IMR-90 (cell line): ENCODE measurements around the gene XYLB. TPM values are rescaled to one million over a fixed set of nuclear protein-coding genes. Genes with fewer than 3 reads are reported as not detected.

Experiments
- ATAC-seq: fragments of 200-7000 bp; cut with Tn5 transposase; 2 replicates; pipeline ENCODE4 v1.9.1; 2020; ENCODE audit warnings: low read depth, mild to moderate bottlenecking, moderate library complexity
- BruUV-seq: library from RNA; stranded (reverse); fragments of 400-500 nt; replicated peaks from 2 replicates; lab custom pipeline; 2021; lab: Mats Ljungman, UMichigan
- CTCF ChIA-PET: fragments of 300-600 bp; formaldehyde crosslinking; extraction: SDS; loops from one replicate; lab custom pipeline; 2021; ENCODE audit warnings: antibody characterized with exemption; lab: Yijun Ruan, JAX
- POLR2A ChIA-PET: fragments of 300-600 bp; sonication (Branson Sonifier 250); formaldehyde crosslinking; loops from one replicate; lab custom pipeline; 2022; ENCODE audit warnings: antibody characterized with exemption; ENCODE audit not compliant: unreplicated experiment; lab: Charles Lee
- DNase-seq: peaks from one replicate; pipeline ENCODE4 v3.0.0; 2013
- H2AFZ ChIP-seq: replicated peaks from 2 replicates; pipeline ENCODE3; 2013; ENCODE audit warnings: low read length, mild to moderate bottlenecking; ENCODE audit not compliant: poor library complexity
- H2AK5ac ChIP-seq: 2 replicates; pipeline ENCODE4 v1.6.1; 2013; ENCODE audit warnings: low read depth, low read length, inconsistent platforms
- H2AK9ac ChIP-seq: replicated peaks from 2 replicates; pipeline ENCODE3; 2013; ENCODE audit warnings: mild to moderate bottlenecking, low read depth, low read length, moderate library complexity; ENCODE audit not compliant: poor library complexity
- H2BK120ac ChIP-seq: 2 replicates; pipeline ENCODE4 v1.6.1; 2013; ENCODE audit warnings: low read depth, low read length, inconsistent platforms
- H2BK15ac ChIP-seq: 3 replicates; pipeline ENCODE4 v1.6.1; 2013; ENCODE audit warnings: low read depth, low read length, inconsistent platforms
- H2BK20ac ChIP-seq: 2 replicates; pipeline ENCODE4 v1.6.1; 2013; ENCODE audit warnings: low read depth, mild to moderate bottlenecking, inconsistent platforms, low read length, moderate library complexity
- H2BK5ac ChIP-seq: 2 replicates; pipeline ENCODE4 v1.6.1; 2013; ENCODE audit warnings: mild to moderate bottlenecking, low read depth, low read length, inconsistent platforms; ENCODE audit not compliant: poor library complexity, severe bottlenecking
- H3K14ac ChIP-seq: replicated peaks from 2 replicates; pipeline ENCODE4 v1.6.1; 2013; ENCODE audit warnings: low read depth, low read length, inconsistent platforms
- H3K18ac ChIP-seq: 2 replicates; pipeline ENCODE4 v1.6.1; 2013; ENCODE audit warnings: low read depth, low read length, control low read depth
- H3K23ac ChIP-seq: 2 replicates; pipeline ENCODE4 v1.6.1; 2013; ENCODE audit warnings: low read depth, low read length, inconsistent platforms
- H3K27ac ChIP-seq: 2 replicates; pipeline ENCODE4 v1.5.1; 2013; ENCODE audit warnings: mild to moderate bottlenecking, control low read depth, low read length; ENCODE audit not compliant: insufficient read depth
- H3K27me3 ChIP-seq: 2 replicates; pipeline ENCODE4 v1.6.1; 2013; ENCODE audit warnings: low read length; ENCODE audit not compliant: control insufficient read depth, insufficient read depth
- H3K36me3 ChIP-seq: 2 replicates; pipeline ENCODE4 v1.6.1; 2013; ENCODE audit warnings: low read length, mixed read lengths; ENCODE audit not compliant: control insufficient read depth, insufficient read depth
- H3K4ac ChIP-seq: 2 replicates; pipeline ENCODE4 v1.6.1; 2013; ENCODE audit warnings: low read depth, low read length, inconsistent platforms
- H3K4me1 ChIP-seq: 2 replicates; pipeline ENCODE4 v1.6.1; 2013; ENCODE audit warnings: low read length, mixed read lengths; ENCODE audit not compliant: control insufficient read depth, insufficient read depth
- H3K4me2 ChIP-seq: 2 replicates; pipeline ENCODE4 v1.6.1; 2013; ENCODE audit warnings: low read depth, mild to moderate bottlenecking, control low read depth, low read length, moderate library complexity
- H3K4me3 ChIP-seq: 2 replicates; pipeline ENCODE4 v1.5.1; 2013; ENCODE audit warnings: low read depth, mild to moderate bottlenecking, control low read depth, low read length, moderate library complexity; ENCODE audit not compliant: insufficient read depth
- H3K56ac ChIP-seq: 2 replicates; pipeline ENCODE4 v1.6.1; 2013; ENCODE audit warnings: low read length, inconsistent platforms; ENCODE audit not compliant: insufficient read depth; ENCODE audit errors: extremely low read depth
- H3K79me1 ChIP-seq, 2 experiments: 2 replicates each; pipeline ENCODE4 v1.6.1; 2013; ENCODE audit warnings: low read length in 2 of 2, inconsistent platforms in 1 of 2, low read depth in 1 of 2
- H3K9ac ChIP-seq: 2 replicates; pipeline ENCODE4 v1.6.1; 2013; ENCODE audit warnings: low read depth, low read length, control low read depth
- H3K9me1 ChIP-seq: 2 replicates; pipeline ENCODE4 v1.6.1; 2013; ENCODE audit warnings: low read length, inconsistent platforms; ENCODE audit not compliant: insufficient read depth
- H3K9me3 ChIP-seq: 2 replicates; pipeline ENCODE4 v1.6.1; 2013; ENCODE audit warnings: low read length; ENCODE audit not compliant: control insufficient read depth, insufficient read depth
- H4K20me1 ChIP-seq: 2 replicates; pipeline ENCODE4 v1.6.1; 2013; ENCODE audit warnings: low read length, inconsistent platforms; ENCODE audit not compliant: insufficient read depth
- H4K5ac ChIP-seq: 2 replicates; pipeline ENCODE4 v1.6.1; 2013; ENCODE audit warnings: mild to moderate bottlenecking, low read depth, low read length, control low read depth
- H4K8ac ChIP-seq, 2 experiments: 2 replicates each; pipeline ENCODE4 v1.6.1; 2013; ENCODE audit warnings: low read depth in 2 of 2, low read length in 2 of 2, control low read depth in 1 of 2, inconsistent platforms in 1 of 2
- H4K91ac ChIP-seq: 2 replicates; pipeline ENCODE4 v1.6.1; 2013; ENCODE audit warnings: low read depth, low read length, inconsistent platforms; ENCODE audit not compliant: insufficient read depth
- MAFK ChIP-seq: IDR thresholded peaks from 2 replicates; pipeline ENCODE4 v1.6.1; 2012; ENCODE audit warnings: low read depth, low read length, improper control_type of control experiment
- RAD21 ChIP-seq: IDR thresholded peaks from 2 replicates; pipeline ENCODE4 v1.6.1; 2012; ENCODE audit warnings: low read length, improper control_type of control experiment
- whole genome bisulfite sequencing, 2 experiments: methylation state at CpG; one replicate each; pipeline versions ENCODE4 v1.1.5 to v1.1.7; 2013; ENCODE audit warnings: missing lambda C conversion rate in 2 of 2; ENCODE audit not compliant: insufficient read length in 1 of 2; ENCODE audit errors: extremely low coverage in 2 of 2; 5-methylcytosine and 5-hydroxymethylcytosine counted together
- dilution Hi-C: fragments of 300-500 bp; cut with HindIII; formaldehyde crosslinking; loops from one replicate; pipeline ENCODE4 v1.14.3; 2018; ENCODE audit warnings: low sequenced_read_pairs; ENCODE audit not compliant: unreplicated experiment
- in situ Hi-C: fragments of 300-500 bp; cut with MboI; formaldehyde crosslinking; loops from 3 replicates; pipeline ENCODE4 v1.14.3; 2019; ENCODE audit warnings: low sequenced_read_pairs, inconsistent platforms, mixed read lengths
- intact Hi-C: fragments of 100-400 bp; cut with micrococcal nuclease; formaldehyde crosslinking; loops from 2 replicates; pipeline ENCODE4 v1.10.0; 2022
- polyA plus RNA-seq, 3 experiments: library from polyadenylated mRNA; depleted of rRNA; stranded (reverse); fragments of >200 nt; gene quantifications; 2 replicates each; pipeline ENCODE4 v1.2.3, GENCODE V29; 2012; ENCODE audit warnings: low replicate concordance in 1 of 3
- total RNA-seq: library from RNA; depleted of rRNA; stranded (reverse); fragments of >200 nt; gene quantifications from 2 replicates; pipeline ENCODE4 v1.2.3, GENCODE V29; 2012

Gene XYLB
- total and polyA plus RNA-seq, 2 of the 4 experiments (the other 2 are of a cell fraction) = 3.0 to 3.4 TPM

DNA sequence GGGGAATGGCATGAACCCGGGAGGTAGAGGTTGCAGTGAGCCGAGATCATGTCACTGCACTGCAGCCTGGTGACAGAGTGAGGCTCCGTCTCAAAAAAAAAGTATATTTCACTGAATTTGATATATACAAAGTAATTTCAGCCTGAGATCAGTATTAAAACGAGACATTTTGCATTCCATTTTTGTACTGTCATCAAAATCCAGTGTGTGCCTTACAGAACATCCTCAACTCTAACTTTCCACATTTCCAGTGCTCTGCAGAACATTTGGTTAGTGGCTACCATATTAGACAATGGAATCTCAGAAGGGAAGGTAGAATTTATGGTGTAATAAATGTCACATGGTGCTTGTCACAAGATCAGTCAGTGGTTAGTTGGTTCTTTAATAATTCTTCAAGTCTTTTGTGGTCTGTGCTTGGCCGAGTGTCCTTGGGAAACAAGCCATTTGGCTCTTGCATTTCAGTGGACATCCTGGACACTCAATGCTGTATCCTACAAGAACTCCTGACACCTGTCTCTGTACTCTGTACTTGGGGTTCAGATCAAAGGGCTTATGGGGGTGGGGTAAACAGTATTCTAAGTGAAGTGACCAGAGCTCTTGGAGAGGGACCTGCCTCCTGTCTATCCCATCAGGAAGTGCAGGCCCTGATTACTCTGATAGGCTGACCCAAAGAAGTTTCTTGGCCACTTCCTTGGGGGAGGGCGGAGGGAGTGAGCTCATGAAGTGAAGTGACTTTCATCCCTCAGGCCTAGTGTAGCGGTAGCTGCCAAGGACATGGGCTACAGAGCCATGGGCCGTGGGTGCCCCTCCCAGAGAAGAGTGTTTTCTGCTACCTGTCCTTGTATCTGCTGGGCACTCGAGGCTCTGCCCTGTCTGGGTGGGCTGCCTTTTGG, 110.8 kb downstream of the XYLB start:
- Histone ChIP-seq H4K91ac (no peak overlapping the region), H3K14ac (peak overlapping the region; percentile 14; the same call in 1 of the 2 replicates), H3K27ac (no peak overlapping the region), H4K8ac (no peak overlapping the region), H3K23ac (peak overlapping the region; percentile 33; the same call in 1 of the 2 replicates), H4K5ac (no peak overlapping the region), H3K9me3 (no peaks in the 10 kb centered on the region), H3K56ac (no peak overlapping the region), H3K9ac (no peak overlapping the region), H2BK5ac (no peak overlapping the region), H3K4me1 (peaks cover 3% of the 10 kb centered on the region; the same call in 1 of the 2 replicates), H2AFZ (no peak overlapping the region), H3K27me3 (no peaks in the 10 kb centered on the region), H3K4me2 (no peak overlapping the region), H4K20me1 (peaks cover 18% of the 10 kb centered on the region), H2BK20ac (no peak overlapping the region), H2AK9ac (no peak overlapping the region), H3K4ac (no peak overlapping the region), H2BK120ac (no peak overlapping the region), H2AK5ac (no peak overlapping the region), H3K79me1 (peaks cover 19 to 44% of the 10 kb centered on the region in 2 experiments; a peak in 3 of 4 replicates), H3K9me1 (peaks cover 6% of the 10 kb centered on the region; the same call in 1 of the 2 replicates), H2BK15ac (no peak overlapping the region), H3K18ac (no peak overlapping the region), H3K36me3 (no peaks in the 10 kb centered on the region), H3K4me3 (no peak overlapping the region)
- ChIA-PET CTCF (no interaction called here), POLR2A (no interaction called here)
- no CpG with 5 or more reads among the region's 9 CpGs for WGBS, 2 experiments
- intact Hi-C loops = loop anchor here (5.0 kb wide), 1 partner anchor 110 kb away; the partner anchor contains the start of gene XYLB
- dilution Hi-C loops = no loop called here
- DNase-seq (peak; percentile 6), ATAC-seq (no peak)
- in situ Hi-C loops = no loop called here
- BruUV-seq = no TSS peak
- TF ChIP-seq MAFK (peak; percentile 63), RAD21 (no peak)
